Sciatic nerve (tissue), 2 donors: Measurements from ENCODE around the gene CCDC195. TPM values are rescaled to one million over a fixed set of nuclear protein-coding genes. Genes with fewer than 3 reads are reported as not detected.
"Not testable (repeated sequence)": the region's sequence is repeated elsewhere in the genome, so short reads cannot be mapped to it uniquely, and the experiment has no call there.

Source experiments
- ATAC-seq: fragments of 200-7000 bp; cut with Tn5 transposase; one replicate; pipeline ENCODE4 v1.9.1; 2020; ENCODE audit warnings: mild to moderate bottlenecking, moderate library complexity
- DNase-seq: peaks from one replicate; pipeline ENCODE4 v3.0.0-alpha.2; 2020; ENCODE audit warnings: low spot score
- intact Hi-C: fragments of 100-400 bp; cut with DNase I; formaldehyde crosslinking; loops from one replicate; pipeline ENCODE4 v1.14.2; 2022
- total RNA-seq: library from RNA; stranded (reverse); fragmentation: NEBNext Ultra II Directional; extraction: Animal tissue kit (Norgen Biotek cat#: 25700); gene quantifications from one replicate; pipeline ENCODE4 v1.2.1, GENCODE V29; 2021
- donor health status: DM: no; HTN: no; CAD: no.
- donor health status: DM: no; HTN: no; CAD: no.

CCDC195 gene
- total RNA-seq, 1 donor from 2014 or later: not detected

DNA sequence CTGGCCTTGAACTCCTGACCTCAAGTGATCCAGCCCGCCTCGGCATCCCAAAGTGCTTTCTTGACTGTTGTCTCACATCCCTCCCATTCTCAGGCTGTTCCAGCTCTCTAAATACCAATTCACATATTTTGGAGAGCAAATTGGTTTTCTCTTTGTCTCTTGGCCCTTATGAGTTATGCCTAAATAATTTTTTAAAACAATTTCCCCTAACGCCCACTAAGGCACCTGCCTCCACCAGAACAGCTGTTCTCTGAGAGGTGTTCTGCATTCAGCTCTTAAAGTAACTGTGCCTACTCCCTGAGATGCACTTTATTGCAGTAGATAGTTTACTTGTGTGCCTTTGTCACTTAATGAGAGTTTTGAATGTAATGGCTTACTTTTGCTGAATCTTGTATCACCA, 6.9 kb downstream of the CCDC195 start:
- intact Hi-C loops: no loop called here

DNA sequence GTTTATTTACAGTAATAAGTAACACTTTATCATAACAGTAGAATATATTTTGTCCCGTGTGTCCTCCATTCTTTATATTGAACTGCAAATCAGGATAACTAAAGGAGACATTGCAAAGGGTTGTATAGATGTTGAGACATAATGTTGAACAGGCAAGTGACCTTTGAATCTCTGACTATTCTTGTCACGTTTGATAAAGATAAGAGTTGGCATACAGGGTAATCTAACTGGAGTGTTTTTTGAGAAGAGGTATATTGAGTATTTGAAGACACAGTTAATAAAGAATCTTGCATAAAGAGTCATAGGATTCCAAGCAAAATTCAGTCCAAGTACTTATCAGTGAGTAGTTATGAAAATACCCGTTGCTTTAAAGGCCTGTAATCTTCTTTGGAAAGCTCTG, 21.7 kb downstream of the CCDC195 start:
- ATAC-seq (no peak), DNase-seq (no peak)
- intact Hi-C loops: no loop called here

More for the DNA sequence above, 6.9 kb downstream of the CCDC195 start:
- DNase-seq (no peak), ATAC-seq (no peak)

DNA sequence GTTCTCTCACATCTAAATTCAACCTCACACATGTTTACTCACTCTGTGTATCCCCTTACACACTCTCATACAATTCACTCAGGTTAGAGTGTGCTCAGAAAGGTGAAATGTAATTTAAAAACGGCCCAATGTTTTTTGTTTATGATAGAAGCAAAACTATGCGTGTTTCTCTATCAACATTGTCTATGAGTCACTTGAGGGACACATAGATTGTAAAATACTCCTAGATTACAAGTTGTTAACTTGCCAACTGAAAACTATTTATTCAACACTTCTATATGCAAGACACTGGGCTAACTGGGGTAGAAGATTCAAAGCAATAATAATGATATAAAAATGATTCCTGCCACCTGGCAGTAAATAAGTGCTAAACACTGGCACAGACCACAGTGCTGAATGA, 24.6 kb downstream of the CCDC195 start:
- no peak for DNase-seq
- no peak for ATAC-seq
- intact Hi-C loops: no loop called here

DNA sequence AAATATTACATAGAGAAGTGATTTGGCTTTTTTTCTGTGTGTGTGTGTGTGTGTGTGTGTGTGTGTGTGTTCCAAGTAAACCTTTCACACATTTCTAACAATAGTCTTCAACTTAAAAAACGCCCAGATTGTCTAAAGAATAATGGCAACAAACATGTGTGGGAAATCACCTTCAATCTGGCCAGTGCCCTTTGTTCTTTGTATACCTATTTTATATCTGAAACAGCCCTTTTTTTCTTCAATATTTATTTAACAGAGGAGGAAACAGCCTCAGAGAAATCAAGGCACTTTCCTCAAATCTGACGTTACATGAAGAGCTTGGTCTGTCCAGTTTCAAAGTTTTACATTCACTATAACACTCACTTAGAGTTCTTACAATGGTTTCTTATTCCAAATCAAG, 25.3 kb downstream of the CCDC195 start:
- intact Hi-C loops: no loop called here
- ATAC-seq: no peak
- no peak for DNase-seq

DNA sequence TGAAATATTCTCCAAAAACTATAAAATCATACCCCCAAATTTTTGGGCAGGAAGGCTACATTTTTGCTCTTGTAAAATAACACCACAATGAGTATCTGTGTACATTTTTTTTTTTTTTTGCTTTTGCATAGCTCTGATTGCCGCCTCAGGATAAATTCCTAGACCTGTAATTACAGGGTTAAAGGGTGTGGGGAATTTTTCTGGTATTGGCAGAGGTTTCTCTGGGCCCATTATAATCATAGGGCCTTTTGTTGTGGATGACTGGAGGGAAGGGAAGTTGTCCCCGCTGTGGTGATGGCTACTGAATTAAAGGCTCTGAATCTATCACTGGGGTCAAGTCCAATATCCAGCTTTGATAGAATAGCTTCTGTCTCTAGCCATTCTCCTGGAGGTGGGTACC, 26.6 kb downstream of the CCDC195 start:
- intact Hi-C loops: no loop called here
- no peak for ATAC-seq
- DNase-seq: no peak

DNA sequence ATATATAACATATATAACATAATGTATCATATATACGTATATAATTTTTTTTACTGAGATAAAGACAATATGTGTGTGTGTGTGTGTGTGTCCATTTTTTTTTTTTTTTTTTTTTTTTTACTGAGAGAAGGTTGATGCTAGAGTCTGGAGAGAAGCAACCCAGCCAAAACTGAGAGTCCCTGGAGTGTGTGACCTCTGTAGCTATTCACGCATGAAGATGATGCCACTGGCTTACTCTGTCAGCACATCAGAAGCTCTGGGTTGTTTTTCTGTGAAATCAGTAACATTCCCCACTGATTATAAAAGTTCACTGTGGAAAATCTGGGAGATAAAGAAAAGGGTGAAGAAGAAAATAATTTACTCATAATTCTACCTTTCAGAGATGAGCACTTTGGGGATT, 27.2 kb downstream of the CCDC195 start:
- intact Hi-C loops: no loop called here
- ATAC-seq: no peak
- no peak for DNase-seq

DNA sequence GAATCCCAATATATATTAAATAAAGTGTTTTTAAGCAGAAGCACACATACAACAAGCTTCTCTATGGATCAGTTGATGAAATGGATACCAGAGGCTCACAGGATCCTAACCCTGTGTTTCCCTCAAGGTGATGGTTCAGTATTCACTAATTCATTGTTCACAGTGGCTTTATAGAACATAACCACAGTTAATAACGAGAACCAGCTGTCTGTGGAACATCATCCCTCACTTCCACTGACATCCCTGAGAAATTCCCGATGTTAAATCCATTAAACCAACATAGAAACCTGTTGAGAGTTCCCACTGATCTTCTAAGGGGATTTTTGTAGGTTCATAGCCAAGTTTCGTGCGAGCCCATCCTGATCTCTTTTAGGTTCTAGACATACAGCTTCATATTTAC, 29.0 kb downstream of the CCDC195 start:
- intact Hi-C loops: no loop called here
- ATAC-seq (no peak), DNase-seq (no peak)

DNA sequence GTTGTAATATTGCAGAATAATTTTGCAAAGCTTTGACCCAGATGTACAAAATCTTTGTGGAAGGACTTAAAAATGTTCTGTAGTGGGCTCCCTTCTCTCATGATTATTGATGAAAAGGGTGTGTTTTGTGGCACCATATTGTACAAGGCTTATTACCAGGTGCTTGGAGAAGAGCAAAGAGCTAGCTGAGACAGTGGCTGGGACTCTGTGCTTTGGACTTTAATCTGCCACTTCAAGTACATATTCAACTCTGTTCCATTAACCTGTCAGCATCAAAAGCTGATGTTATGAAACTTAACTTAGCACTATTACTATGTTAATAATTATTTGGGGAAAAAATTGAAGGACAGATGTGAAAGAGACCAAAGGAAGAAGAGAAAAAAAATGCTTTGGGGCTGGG, 31.0 kb downstream of the CCDC195 start:
- intact Hi-C loops: no loop called here
- DNase-seq (no peak), ATAC-seq (no peak)

DNA sequence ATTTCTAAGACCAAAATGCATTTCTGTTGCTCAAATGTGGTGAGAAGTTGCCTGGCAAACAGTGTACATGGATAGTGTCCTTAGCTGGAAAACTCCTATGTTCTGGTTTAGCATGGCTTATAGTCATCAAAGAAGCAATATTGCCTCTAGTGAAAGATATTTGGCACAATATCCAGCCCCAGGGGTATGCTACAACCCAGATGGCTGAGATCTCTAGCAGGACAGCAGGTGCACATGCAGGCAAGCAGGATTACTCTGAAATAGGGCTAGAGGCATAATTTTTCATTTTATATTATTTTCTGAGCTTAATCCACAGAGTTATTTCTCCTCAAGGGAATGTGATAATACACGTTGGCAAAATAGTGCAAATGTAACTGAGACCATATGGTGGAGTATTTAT, 34.0 kb downstream of the CCDC195 start:
- no peak for DNase-seq
- ATAC-seq: no peak
- intact Hi-C loops: no loop called here

DNA sequence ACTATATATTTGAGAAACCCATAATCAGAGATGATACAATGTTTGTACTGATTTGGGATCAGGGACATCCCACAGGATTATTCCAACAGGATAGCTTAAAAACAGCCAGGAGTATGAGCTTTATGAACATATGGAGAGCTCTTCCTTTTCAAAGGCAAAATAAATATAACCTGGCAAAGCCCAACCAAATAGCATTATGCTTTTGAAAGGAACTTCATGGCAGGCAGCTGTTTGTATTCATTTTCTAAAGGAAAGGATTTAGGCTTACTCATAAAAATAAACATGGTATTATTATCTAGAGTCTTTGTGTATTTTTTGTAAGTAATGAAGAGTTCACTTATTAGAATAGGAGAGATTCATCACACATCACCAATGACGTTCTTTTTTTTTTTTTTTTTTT, 44.4 kb downstream of the CCDC195 start:
- ATAC-seq: no peak
- DNase-seq: no peak
- intact Hi-C loops: no loop called here

DNA sequence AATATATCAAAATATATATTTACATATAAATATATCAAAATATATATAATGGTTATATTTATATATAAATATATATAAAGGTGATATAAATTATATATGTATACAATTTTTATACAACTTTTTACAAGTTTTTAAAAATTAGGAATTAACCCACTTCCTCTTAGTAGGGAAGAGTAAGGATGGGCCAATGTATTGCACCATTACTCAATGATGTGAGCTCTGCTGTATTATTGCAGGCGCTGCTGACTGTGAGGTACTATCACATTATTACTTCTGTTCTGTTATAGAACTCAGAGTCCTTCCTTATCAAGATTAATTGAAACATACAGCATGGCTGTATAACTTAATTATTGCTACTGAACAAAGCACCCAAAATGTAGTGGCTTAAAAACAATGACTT, 46.0 kb downstream of the CCDC195 start:
- intact Hi-C loops: no loop called here
- DNase-seq (no peak), ATAC-seq (no peak)

DNA sequence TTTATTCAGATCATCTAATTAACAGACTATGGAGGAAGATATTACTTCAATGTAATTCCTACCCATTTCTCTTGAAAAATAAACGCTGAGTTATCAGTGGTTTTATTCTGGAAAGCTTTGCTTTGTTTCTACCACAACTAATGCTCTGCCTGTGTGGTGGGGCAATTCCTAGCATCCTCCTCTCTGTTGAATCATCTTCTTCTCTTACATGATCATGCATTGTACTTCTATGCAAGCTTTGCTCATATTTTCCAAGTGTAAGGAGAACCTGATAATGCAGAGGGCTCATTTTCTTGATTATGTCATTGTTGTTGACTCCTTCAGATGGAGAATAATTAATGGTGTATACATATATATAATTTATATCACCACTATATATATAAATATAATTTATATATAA, 46.7 kb downstream of the CCDC195 start:
- intact Hi-C loops: no loop called here
- no peak for DNase-seq
- no peak for ATAC-seq

DNA sequence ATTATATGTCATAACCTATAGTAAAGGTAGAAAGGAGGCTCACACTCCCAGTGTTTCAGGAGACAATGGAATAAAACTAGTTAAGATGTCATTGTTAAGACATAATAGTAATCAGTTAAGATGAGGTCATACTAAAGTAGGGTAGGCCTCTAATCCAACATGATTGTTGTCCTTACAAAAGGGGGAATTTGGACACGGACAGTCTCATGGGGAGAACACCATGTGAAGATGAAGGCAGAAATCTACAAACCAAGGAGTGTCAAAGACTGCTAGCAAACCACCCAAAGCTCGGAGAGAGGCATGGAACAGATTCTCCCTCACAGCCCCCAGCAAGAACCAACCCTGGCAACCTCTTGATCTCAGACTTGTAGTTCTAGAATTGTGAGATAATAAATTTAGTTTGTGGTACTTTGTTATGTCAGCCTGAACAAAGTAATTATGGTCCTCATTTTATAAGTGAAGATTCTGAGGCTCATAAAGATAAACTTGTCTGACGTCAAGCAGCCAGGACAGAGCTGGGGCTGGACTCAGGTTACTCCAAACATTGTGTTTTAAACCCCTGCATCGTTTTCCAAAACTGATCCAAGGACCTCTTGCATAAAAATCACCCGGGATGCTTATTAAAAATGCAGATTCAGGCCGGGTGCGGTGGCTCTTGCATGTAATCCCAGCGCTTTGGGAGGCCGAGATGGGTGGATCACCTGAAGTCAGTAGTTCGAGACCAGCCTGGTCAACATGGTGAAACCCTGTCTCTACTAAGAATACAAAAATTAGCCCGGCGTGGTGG, 47.8 kb downstream of the CCDC195 start:
- intact Hi-C loops: no loop called here
- no peak for ATAC-seq

DNA sequence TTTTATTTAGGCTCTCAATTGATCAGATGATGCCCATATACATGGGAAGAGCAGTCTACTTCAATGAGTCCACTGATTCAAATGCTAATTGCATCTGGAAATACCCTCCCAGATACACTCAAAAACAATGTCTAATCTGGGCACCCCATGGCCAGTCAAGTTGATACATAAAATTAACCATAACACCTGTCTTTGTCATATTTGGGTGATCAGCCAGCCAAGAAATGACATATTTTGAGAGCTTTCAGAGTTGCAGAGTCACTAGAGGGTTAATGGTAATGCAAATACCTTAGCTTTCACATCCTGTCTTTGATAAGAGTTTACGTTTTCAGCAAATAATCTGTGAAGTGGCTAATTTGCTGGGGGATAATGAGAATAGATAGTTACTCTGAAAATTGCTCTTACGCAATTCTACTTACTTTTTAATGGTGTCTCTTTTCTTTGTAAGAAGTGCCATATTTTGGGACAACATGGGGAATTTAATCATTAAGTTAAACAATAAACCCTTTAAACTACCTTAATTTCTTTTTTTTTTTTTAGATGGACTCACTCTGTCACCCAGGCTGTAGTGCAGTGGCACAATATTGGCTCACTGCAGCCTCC, 49.1 kb downstream of the CCDC195 start:
- no peak for DNase-seq
- intact Hi-C loops: no loop called here
- no peak for ATAC-seq

More for the DNA sequence above, 47.8 kb downstream of the CCDC195 start:
- no peak for DNase-seq

DNA sequence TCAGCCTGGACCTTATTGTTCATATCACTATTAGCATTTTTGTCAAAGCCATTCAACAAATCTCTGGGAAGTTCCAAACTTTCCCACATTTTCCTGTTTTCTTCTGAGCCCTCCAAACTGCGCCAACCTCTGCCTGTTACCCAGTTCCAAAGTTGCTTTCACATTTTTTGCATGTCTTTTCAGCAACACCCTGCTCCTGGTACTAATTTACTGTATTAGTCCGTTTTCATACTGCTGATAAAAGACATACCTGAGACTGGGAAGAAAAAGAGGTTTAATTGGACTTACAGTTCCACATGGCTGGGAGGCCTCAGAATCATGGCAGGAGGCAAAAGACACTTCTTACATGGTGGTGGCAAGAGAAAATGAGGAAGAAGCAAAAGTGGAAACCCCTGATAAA, 52.8 kb downstream of the CCDC195 start:
- DNase-seq, intact Hi-C loops, ATAC-seq: not testable (repeated sequence)

DNA sequence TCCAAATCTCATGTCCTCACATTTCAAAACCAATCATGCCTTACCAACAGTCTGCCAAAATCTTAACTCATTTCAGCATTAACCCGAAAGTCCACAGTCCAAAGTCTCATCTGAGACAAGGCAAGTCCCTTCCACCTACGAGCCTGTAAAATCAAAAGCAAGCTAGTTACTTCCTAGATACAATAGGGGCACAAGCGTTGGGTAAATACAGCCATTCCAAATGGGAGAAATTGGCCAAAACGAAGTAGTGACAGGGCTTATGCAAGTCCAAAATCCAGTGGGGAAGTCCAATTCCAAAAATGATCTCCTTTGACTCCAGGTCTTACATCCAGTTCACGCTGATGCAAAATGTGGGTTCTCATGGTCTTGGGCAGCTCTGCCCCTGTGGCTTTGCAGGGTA, 54.5 kb downstream of the CCDC195 start:
- intact Hi-C loops, ATAC-seq, DNase-seq: not testable (repeated sequence)

DNA sequence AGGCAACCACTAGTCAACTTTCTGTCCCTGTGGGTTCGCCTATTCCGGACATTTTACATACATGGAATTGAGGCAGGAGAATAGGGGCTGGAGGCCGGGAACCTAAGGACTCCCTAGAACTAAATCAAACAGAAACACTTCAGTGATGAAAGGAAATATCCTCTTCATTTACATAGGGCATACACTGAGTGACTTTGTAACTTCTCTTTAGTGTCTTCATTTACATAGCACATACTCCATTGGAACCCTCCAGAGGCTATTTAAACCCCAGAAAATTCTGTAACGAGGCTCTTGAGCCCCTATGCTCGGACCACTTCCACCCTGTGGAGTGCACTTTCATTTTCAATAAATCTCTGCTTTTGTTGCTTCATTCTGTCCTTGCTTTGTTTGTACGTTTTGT, 56.5 kb downstream of the CCDC195 start:
- ATAC-seq (no peak), DNase-seq (no peak)
- intact Hi-C loops: no loop called here

DNA sequence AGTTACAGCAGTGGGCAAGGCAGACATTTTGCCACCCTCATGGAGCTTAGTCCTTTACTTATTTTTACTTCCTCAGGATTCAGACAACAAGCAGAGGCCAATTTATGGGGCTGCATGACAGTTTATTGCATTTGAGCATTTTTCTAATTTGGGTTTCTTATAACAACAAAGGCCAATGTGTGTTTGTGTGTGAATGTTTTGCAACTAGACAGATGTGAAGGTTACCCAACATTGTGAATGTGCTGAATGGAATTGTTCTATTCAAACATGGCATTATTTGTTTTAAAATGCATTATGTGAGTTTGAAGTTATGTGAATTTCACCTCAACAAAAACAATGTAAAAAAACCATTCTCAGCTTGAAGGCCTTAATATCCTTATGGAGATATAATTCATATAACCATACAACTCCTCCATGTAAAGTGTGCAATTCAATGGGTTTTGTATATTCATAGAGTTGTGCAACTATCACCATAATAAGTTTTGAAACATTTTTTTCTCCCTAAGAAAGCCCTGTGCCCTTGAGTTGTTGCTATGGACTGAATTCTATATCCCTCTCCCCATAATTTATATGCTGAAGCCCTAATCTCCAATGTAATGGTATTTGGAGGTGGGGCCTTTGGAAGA, 57.3 kb downstream of the CCDC195 start:
- ATAC-seq (no peak), DNase-seq (no peak)
- intact Hi-C loops: no loop called here

DNA sequence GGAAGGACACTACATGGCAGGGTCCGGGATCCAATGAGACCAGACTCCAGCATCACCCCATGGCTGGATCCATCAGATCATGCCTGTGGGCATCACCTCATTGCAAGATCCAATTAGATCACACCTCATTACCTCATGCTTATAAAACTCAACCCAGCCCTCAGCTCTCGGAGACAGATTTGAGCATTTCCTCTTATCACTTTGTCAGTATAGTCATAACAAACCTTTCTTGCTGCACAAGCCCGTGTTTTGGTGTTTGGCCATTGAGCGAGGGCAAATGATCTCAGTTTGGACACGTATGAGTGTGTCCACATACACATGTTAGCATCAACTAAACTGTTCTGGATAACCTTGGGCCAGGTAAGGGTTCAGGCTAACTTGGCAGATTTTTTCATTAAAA, 58.8 kb downstream of the CCDC195 start:
- ATAC-seq: no peak
- DNase-seq: no peak
- intact Hi-C loops: no loop called here

DNA sequence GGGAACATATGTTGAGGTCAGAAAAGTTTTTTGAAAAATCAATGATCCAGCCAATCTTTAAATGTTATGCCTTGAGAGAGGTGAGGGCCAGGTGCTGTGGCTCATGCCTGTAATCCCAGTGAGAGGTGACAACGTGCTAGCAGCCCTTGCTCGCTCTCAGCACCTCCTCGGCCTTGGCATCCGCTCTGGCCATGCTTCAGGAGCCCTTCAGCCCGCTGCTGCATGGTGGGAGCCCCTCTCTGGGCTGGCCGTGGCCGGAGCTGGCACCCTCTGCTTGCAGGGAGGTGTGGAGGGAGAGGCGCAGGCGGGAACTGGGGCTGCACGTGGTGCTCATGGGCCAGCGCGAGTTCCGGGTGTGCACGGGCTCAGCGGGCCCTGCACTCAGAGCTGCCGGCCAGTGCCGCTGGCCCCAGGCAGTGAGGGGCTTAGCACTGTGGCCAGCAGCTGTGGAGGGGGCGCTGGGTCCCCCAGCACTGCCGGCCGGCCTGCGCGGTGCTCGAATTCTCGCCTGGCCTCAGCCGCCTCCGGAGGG, 61.1 kb downstream of the CCDC195 start:
- DNase-seq: no peak
- no peak for ATAC-seq
- intact Hi-C loops: no loop called here
